ENCODE measurements around the gene SLC27A3. TPM values are rescaled to one million over a fixed set of nuclear protein-coding genes. Genes with fewer than 3 reads are reported as not detected.

Gene SLC27A3
- total and polyA plus RNA-seq, 2 donors from 2014 or later: 36.9 to 54.0 TPM

DNA sequence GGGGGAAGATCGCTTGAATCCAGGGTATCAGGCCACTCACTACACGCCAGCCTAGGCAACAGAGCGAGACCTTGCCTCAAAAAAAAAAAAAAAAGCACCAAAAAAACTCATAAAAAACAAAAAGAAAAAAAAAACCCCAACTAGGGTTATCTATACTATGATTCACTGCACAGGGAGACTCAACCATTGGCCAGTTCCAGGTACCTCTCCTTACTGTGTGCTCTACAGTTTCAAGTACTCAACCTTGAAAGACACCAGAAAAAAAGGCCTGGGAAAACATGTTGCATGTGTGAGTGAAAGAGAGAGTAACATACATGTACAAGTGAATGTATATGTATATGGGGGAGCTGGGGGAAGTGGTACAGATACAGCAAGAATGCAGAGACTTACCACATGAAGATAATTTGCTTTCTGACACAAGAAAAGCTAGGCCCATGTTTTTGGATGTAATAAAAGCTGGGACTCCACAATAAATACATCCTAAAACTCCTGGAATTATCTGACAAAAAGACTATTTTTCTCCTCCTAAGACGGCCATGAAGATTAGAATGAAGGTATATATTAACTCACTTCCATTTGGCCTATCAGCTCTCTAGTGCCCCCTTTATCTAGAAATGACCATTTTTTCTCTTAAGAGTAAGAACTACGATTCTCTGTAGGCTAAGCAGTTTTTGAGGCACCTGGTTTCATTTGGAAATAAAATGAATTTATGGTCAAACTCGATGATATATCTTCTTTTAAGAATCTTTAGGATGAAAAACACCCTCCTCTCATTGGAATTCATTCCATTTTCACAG lies 52.2 kb downstream of the SLC27A3 start:
- FAIRE-seq (no peak), DNase-seq (no peak)
- no peak overlapping the region for H3K9ac ChIP-seq (ENCODE audit: low read length in 3 of 3)
- H3K4me3 ChIP-seq (ENCODE audit: low read length in 3 of 3): no peak overlapping the region
- peaks cover 7 to 12% (median 10%) of the 10 kb centered on the region in 3 donors for H3K36me3 ChIP-seq (ENCODE audit: control insufficient read depth in 2 of 3, insufficient read depth in 3 of 3, low read length in 3 of 3)
- H3K27me3 ChIP-seq (ENCODE audit: control insufficient read depth, insufficient read depth, low read length): no peaks in the 10 kb centered on the region
- intact Hi-C loops (cut with DNase I): loop anchor here (10.0 kb wide), 1 partner anchor 47 kb away; no protein-coding TSS in a partner anchor
- H3K9me3 ChIP-seq (ENCODE audit: control insufficient read depth in 2 of 3, insufficient read depth in 1 of 3, low read length in 3 of 3): no peaks in the 10 kb centered on the region
- no peak overlapping the region for H3K27ac ChIP-seq (ENCODE audit: low read depth in 2 of 2, low read length in 2 of 2)
- H3K4me1 ChIP-seq (ENCODE audit: control insufficient read depth in 2 of 3, insufficient read depth in 2 of 3, low read depth in 1 of 3, low read length in 3 of 3): no peaks in the 10 kb centered on the region
- TF ChIP-seq, protein P1, sequence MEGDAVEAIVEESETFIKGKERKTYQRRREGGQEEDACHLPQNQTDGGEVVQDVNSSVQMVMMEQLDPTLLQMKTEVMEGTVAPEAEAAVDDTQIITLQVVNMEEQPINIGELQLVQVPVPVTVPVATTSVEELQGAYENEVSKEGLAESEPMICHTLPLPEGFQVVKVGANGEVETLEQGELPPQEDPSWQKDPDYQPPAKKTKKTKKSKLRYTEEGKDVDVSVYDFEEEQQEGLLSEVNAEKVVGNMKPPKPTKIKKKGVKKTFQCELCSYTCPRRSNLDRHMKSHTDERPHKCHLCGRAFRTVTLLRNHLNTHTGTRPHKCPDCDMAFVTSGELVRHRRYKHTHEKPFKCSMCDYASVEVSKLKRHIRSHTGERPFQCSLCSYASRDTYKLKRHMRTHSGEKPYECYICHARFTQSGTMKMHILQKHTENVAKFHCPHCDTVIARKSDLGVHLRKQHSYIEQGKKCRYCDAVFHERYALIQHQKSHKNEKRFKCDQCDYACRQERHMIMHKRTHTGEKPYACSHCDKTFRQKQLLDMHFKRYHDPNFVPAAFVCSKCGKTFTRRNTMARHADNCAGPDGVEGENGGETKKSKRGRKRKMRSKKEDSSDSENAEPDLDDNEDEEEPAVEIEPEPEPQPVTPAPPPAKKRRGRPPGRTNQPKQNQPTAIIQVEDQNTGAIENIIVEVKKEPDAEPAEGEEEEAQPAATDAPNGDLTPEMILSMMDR (IDR thresholded peaks at IDR 0.05; ENCODE audit: borderline replicate concordance, extremely low read depth, insufficient read depth): no peak

Other genes starting within 250 kb of the SLC27A3 start
- gene S100A6, start 239.4 kb upstream of the SLC27A3 start, total RNA-seq: 1,542 TPM
- gene S100A6, start 239.4 kb upstream of the SLC27A3 start, polyA plus RNA-seq (ENCODE audit: insufficient read depth, low read depth, low replicate concordance): 1,580 TPM
- gene S100A5, start 234.5 kb upstream of the SLC27A3 start, total RNA-seq: 0.91 TPM
- 1.9 TPM for gene S100A5, start 234.5 kb upstream of the SLC27A3 start, polyA plus RNA-seq (ENCODE audit: insufficient read depth, low read depth, low replicate concordance)
- 141 TPM for gene S100A4, start 229.6 kb upstream of the SLC27A3 start, total RNA-seq
- 204 TPM for gene S100A4, start 229.6 kb upstream of the SLC27A3 start, polyA plus RNA-seq (ENCODE audit: insufficient read depth, low read depth, low replicate concordance)
- gene S100A3, start 226.1 kb upstream of the SLC27A3 start, total RNA-seq: 8.4 TPM
- 2.5 TPM for gene S100A3, start 226.1 kb upstream of the SLC27A3 start, polyA plus RNA-seq (ENCODE audit: insufficient read depth, low read depth, low replicate concordance)
- gene S100A2, start 209.6 kb upstream of the SLC27A3 start, total RNA-seq: 152 TPM
- gene S100A2, start 209.6 kb upstream of the SLC27A3 start, polyA plus RNA-seq (ENCODE audit: insufficient read depth, low read depth, low replicate concordance): 416 TPM
- gene S100A16, start 162.3 kb upstream of the SLC27A3 start, total RNA-seq: 119 TPM
- gene S100A16, start 162.3 kb upstream of the SLC27A3 start, polyA plus RNA-seq (ENCODE audit: insufficient read depth, low read depth, low replicate concordance): 174 TPM
- 75.9 TPM for gene S100A14, start 159.1 kb upstream of the SLC27A3 start, total RNA-seq
- gene S100A14, start 159.1 kb upstream of the SLC27A3 start, polyA plus RNA-seq (ENCODE audit: insufficient read depth, low read depth, low replicate concordance): 35.6 TPM
- 225 TPM for gene S100A13, start 147.9 kb upstream of the SLC27A3 start, total RNA-seq
- 299 TPM for gene S100A13, start 147.9 kb upstream of the SLC27A3 start, polyA plus RNA-seq (ENCODE audit: insufficient read depth, low read depth, low replicate concordance)
- 83.1 TPM for gene S100A1, start 147.0 kb upstream of the SLC27A3 start, total RNA-seq
- gene S100A1, start 147.0 kb upstream of the SLC27A3 start, polyA plus RNA-seq (ENCODE audit: insufficient read depth, low read depth, low replicate concordance): 332 TPM
- 83.6 TPM for gene CHTOP, start 141.3 kb upstream of the SLC27A3 start, total RNA-seq
- 71.1 TPM for gene CHTOP, start 141.3 kb upstream of the SLC27A3 start, polyA plus RNA-seq (ENCODE audit: insufficient read depth, low read depth, low replicate concordance)
- gene SNAPIN, start 116.7 kb upstream of the SLC27A3 start, total RNA-seq: 46.2 TPM
- 59.8 TPM for gene SNAPIN, start 116.7 kb upstream of the SLC27A3 start, polyA plus RNA-seq (ENCODE audit: insufficient read depth, low read depth, low replicate concordance)
- gene ILF2, start 104.4 kb upstream of the SLC27A3 start, total RNA-seq: 110 TPM
- 197 TPM for gene ILF2, start 104.4 kb upstream of the SLC27A3 start, polyA plus RNA-seq (ENCODE audit: insufficient read depth, low read depth, low replicate concordance)
- 89.3 TPM for gene NPR1, start 96.7 kb upstream of the SLC27A3 start, total RNA-seq
- gene NPR1, start 96.7 kb upstream of the SLC27A3 start, polyA plus RNA-seq (ENCODE audit: insufficient read depth, low read depth, low replicate concordance): 57.8 TPM
- 74.8 TPM for gene INTS3, start 47.4 kb upstream of the SLC27A3 start, total RNA-seq
- gene INTS3, start 47.4 kb upstream of the SLC27A3 start, polyA plus RNA-seq (ENCODE audit: insufficient read depth, low read depth, low replicate concordance): 42.7 TPM
- 49.0 TPM for gene GATAD2B, start 147.6 kb downstream of the SLC27A3 start, total RNA-seq
- gene GATAD2B, start 147.6 kb downstream of the SLC27A3 start, polyA plus RNA-seq (ENCODE audit: insufficient read depth, low read depth, low replicate concordance): 3.6 TPM
- gene DENND4B, start 171.3 kb downstream of the SLC27A3 start, total RNA-seq: 60.6 TPM
- gene DENND4B, start 171.3 kb downstream of the SLC27A3 start, polyA plus RNA-seq (ENCODE audit: insufficient read depth, low read depth, low replicate concordance): 13.2 TPM
- 44.8 TPM for gene CRTC2, start 183.2 kb downstream of the SLC27A3 start, total RNA-seq
- 28.6 TPM for gene CRTC2, start 183.2 kb downstream of the SLC27A3 start, polyA plus RNA-seq (ENCODE audit: insufficient read depth, low read depth, low replicate concordance)
- 125 TPM for gene SLC39A1, start 188.1 kb downstream of the SLC27A3 start, total RNA-seq
- 106 TPM for gene SLC39A1, start 188.1 kb downstream of the SLC27A3 start, polyA plus RNA-seq (ENCODE audit: insufficient read depth, low read depth, low replicate concordance)
- gene CREB3L4, start 192.5 kb downstream of the SLC27A3 start, total RNA-seq: 10.9 TPM
- gene CREB3L4, start 192.5 kb downstream of the SLC27A3 start, polyA plus RNA-seq (ENCODE audit: insufficient read depth, low read depth, low replicate concordance): 9.3 TPM
- 97.0 TPM for gene JTB, start 202.3 kb downstream of the SLC27A3 start, total RNA-seq
- gene JTB, start 202.3 kb downstream of the SLC27A3 start, polyA plus RNA-seq (ENCODE audit: insufficient read depth, low read depth, low replicate concordance): 188 TPM
- 142 TPM for gene RAB13, start 210.9 kb downstream of the SLC27A3 start, total RNA-seq
- 226 TPM for gene RAB13, start 210.9 kb downstream of the SLC27A3 start, polyA plus RNA-seq (ENCODE audit: insufficient read depth, low read depth, low replicate concordance)
- gene RPS27, start 215.4 kb downstream of the SLC27A3 start, total RNA-seq: 1,447 TPM
- gene RPS27, start 215.4 kb downstream of the SLC27A3 start, polyA plus RNA-seq (ENCODE audit: insufficient read depth, low read depth, low replicate concordance): 4,953 TPM

Measured in kidney (tissue), 14 donors.